NCI-H774 (cell line): ENCODE measurements around the gene EMC10.

Source experiments
- DNase-seq: peaks from one replicate; lab custom pipeline; 2025; lab: John Stamatoyannopoulos, UW

EMC10 gene

DNA sequence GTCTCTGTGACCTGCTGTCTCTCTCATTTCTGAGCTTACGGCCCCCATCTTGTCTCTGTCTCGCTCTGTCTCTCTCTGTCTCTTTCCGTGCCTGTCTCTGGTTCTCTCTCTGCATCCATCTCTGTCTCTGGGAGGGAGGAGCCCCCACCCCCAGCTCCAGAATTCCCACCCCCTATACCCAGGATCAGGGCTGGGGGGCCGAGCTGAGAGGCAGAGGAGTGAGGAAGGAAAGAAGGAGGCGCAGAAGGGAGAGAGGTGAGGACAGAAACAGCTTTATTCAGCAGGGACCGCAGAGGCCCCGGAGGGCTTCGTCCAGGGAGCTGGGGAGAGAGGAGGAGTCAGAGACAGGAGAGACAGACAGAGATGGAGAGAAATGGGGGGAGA is 20.7 kb downstream of the EMC10 start:
- no peak for DNase-seq

DNA sequence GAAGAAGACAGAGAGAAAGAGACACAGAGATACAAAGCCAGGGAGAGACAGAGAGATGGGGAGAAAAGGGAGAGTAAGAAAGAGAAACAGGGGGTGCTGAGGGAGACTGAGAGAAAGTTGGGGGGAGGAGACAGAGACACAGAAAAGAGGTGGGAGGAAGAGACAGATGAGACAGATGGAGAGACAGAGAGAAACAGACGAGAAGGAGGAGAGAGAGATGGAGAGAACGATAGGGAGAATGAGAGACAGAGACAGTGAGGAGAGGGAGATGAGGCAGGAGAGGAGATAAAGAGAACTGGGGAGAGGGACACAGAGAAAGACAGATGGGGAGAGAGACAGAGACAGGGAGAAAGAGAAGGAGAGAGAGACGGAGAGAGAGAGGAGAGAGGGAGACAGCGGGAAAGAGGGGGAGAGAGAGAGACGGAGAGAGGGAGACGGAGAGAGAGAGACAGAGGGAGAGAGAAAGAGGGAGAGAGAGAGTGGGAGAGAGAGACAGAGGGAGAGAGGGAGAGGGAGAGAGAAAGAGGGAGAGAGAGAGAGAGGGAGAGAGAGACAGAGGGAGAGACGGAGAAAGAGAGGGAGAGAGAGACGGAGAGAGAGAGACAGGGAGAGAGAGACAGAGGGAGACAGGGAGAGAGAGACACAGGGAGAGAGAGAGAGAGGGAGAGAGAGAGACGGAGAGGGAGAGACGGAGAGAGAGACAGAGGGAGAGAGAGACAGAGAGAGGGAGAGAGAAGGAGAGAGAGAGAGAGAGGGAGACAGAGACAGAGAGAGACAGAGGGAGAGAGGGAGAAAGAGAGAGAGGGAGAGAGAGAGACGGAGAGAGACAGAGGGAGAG is 22.1 kb downstream of the EMC10 start:
- DNase-seq = no peak

DNA sequence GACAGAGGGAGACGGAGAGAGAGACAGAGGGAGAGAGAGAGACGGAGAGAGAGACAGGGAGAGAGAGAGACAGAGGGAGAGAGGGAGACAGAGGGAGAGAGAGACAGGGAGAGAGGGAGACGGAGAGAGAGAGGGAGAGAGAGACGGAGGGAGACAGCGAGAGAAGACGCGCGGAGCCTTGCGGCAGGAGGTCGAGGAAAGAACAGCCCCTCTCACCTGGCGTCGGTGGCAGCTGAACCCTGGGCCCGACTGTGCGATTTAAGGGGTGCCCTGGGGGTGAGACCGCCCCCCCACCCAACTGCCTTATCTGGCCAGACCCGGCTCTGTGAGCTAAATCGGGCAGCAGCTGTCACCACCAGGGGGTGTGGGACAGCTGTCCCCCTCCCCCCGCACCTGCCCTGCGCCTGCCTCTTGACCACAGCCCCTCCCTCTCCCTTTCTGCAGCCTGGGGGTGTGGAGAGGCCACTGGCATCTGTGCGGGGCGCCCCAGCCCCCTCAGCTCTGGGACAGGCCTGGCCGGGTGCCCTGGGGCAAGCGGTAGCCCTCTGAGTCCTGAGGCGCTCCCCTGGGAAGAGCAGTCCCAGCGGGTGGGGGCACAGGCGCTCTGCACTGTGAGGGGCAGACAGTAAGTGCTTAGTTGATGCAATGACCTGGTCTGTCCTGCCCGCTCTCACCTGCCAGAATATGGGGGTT is 23.9 kb downstream of the EMC10 start:
- DNase-seq = no peak

DNA sequence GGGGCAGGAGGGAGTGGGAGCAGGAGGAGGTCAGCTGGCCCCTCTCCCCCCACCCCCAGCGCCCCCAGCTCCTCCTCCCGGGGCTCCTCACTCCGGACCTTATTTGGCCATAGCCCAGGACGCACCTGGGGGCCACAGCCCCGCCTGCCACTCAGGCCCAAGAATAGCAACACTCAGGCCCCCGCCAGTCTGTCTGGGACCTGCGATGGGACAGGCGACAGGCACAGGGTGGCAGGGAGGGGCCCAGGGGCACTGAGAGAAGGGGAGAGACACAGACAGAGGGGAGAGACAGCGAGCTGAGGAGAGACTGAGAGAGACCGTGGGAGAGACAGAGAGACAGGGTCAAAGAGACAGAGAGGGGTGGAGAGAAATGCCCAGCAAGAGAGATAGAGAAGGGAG is 24.4 kb downstream of the EMC10 start:
- DNase-seq = no peak

DNA sequence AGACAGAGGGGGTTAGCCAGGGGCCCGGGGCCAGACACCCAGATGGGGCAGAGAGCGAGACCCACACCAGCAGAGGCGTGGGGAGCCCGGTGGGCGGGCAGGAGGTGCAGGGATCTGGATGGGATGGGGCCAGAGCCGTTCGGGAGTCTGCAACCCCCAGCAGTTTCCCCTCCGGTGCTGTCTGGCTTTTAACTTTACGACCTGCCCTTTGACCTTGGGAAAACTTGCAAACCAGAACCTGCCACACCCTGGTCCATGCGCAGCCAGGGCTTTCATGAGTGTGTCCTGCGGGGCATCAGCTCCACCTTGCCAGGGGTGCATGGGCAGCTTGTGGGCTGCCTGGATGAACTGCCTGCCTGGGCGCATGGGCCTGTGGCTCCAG is 24.9 kb downstream of the EMC10 start:
- no peak for DNase-seq

DNA sequence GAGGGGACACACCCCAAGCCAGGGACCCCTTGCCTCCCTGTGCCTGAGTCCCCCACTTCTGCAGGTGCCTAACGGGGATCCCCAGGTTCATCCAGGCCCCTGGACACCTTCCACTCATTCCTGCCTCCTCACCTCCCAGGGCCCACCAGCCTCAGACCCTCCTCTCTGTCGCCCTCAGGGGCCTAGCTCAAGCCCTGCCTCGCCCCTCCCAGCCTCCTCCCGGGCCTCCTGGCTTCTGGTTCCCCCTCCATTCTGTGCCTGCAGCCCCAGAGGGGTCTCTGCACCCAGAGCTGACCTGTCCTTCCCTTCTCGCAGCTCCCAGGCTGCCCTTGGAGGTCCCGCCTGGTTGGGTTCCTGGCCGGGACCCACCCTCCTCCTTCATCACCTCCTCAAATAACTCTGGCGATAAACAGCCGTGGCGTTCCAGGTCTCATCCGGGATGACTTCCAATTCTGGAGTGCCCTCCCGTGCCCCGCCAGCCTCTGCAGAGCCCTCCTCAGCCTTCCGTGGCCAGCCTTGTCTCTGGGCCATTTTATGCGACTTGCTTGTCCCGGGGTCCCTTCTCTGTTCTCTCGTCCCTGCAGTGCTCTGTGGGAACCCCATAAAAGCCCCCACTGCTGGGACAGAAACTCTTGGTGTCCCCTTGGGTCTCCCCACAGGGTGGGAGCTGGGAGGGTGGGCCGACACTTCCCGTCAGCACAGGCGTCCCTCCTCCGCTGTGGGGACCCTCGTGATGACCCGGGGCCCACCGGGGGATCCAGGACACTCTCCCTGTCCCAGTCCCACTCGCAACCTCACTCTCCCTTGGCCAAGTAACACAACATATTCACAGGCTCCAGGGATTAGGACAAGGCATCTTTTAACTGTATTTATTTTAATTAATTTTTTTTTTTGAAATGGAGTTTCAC is 25.5 kb downstream of the EMC10 start:
- no peak for DNase-seq

DNA sequence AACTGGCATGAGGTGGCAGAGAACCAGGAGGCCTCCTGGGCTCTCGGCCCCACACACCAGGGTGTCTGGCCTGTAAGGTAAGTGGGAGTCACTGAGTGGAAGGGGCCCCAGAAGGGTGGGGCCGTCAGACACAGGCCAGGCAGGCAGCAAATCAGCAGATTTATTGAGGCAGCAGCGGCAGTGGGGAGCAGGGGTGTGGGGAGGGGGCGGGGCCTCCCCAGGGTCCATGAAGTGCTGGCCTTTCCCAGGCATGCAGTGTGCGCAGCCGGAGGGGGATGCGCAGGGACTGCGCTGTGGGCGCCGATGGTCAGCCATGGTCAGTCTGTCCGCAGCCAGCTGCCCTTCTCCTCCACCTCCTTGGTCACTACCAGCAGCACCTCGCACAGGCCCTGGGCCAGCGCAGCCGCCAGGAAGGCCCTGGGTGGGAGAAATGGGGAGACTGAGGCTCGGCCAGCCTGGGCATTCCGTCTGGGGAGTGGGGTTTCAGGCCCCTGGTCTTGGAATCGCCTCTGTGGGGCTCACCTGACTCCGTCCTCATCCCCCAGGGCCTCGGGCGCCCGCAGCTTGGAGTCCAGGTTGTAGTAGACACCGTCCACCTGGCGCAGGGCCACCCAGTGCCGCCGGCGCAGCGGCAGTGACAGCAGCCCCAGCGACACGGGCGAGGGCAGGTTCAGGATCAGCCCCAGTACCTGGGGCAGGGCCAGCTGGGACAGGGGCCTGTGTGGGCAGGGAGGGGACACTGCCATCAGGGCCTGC is 29.7 kb downstream of the EMC10 start:
- DNase-seq = no peak

DNA sequence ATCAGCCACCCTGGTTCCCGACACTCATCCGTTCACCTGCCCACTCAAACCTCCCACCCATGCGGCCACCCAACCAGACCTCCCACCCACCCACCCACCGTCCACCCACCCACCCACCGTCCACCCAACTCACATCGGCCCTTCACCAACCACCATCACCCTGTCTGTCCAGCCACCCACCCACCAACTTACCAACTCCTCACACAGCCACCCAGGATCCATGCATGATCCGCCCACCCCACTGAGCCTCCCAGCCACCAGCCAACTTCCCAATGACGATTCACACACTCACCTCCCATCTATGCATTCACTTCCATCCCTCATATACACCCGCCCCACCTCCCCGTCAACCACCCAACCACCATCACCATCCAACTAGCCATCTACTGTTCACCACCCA is 30.4 kb downstream of the EMC10 start:
- no peak for DNase-seq

DNA sequence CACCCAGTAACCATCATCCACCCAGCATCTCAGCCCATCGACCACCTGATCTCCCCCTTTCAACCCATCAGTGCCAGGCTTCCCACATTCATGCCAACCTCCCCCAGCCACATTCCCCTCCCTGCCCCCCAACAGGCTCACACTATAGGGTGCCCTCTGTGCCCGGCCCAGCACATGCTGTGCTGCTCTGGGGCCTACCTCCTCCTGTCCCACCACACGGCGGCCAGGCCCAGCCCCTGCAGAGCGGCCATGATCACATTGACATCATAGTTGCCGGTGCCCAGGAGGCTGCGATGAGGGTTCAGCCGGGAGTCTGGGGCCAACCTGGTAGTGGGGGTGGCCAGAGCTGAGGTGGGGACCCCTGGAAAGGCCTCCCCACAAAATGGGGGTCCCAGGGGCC is 31.1 kb downstream of the EMC10 start:
- DNase-seq = no peak

DNA sequence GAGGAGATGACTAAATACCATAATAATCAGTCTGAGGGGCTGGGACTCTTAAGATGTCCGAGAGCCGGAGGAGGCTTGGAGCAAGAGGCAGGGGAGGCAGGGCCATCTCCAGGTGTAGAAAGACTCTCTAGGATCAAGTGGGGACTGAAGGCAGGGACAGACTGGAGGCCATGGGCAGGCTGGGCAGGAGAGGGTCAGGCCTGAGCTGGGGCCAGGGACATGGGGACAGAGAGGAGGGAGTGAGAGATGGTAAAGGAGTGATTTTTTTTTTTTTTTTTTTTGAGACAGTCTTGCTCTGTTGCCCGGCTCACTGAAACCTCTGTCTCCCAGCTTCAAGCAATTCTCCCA is 32.5 kb downstream of the EMC10 start:
- no peak for DNase-seq

DNA sequence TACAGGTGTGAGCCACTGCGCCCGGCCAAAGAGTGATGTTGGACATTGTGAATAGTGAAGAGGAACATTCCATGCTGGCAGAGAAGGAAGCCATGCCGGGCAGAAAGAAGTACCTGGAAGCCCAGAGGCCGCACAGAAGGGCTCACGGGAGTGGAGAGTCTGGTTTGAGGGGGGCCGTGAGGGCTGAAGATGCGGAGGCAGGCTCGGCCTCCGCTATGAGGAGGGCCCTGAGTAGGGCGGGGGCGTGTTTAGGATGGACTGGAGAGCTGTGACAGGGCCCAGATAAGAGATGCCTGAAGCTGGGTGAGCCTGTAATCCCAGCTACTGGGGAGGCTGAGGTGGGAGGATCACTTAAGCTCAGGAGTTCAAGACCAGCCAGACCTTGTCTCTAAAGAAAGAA is 33.1 kb downstream of the EMC10 start:
- DNase-seq = no peak

DNA sequence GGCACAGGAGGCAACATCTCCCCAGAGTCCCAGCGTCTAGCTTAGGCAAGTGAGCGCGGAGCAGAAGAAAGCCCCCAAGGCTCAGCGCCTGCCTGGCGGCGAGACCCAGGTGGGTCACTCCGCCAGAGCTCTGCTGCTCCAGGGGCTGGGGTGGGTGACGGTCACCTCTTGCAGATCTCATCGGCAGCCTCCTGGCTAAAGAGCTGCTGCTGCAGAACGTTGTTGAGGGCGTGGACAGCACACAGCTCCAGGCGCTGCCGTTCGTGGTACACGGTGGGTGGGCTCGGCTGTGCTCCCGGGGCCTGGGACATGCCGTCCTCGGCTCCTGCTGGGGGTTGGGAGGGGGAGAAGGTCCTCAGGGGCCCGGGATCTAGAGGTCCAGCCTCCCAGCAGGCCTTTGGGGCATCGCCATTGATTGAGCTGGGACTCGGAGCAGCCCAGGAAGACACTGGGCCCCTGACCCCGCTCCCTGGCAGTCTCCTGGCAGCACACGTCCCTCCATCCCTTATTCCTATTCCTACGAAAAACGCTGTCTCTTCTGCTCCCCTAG is 33.9 kb downstream of the EMC10 start:
- no peak for DNase-seq

DNA sequence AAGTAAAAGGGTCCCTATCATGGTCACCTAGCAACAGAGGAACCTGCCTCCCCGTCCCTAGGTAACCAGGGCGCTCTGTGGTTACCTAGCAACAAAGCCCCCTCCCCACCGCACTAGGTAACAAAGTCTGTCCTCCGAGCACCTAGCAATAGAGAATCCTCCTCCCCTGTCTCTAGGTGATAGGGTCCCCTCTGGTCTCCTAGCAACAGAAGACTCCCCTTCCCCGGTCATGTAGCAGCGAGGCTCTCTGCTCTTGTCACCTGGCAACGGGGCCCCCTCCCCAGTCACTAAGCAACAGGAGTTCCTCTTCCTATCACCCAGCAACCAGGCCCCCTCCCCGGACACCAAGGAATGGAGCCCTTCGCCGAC is 34.4 kb downstream of the EMC10 start:
- no peak for DNase-seq

DNA sequence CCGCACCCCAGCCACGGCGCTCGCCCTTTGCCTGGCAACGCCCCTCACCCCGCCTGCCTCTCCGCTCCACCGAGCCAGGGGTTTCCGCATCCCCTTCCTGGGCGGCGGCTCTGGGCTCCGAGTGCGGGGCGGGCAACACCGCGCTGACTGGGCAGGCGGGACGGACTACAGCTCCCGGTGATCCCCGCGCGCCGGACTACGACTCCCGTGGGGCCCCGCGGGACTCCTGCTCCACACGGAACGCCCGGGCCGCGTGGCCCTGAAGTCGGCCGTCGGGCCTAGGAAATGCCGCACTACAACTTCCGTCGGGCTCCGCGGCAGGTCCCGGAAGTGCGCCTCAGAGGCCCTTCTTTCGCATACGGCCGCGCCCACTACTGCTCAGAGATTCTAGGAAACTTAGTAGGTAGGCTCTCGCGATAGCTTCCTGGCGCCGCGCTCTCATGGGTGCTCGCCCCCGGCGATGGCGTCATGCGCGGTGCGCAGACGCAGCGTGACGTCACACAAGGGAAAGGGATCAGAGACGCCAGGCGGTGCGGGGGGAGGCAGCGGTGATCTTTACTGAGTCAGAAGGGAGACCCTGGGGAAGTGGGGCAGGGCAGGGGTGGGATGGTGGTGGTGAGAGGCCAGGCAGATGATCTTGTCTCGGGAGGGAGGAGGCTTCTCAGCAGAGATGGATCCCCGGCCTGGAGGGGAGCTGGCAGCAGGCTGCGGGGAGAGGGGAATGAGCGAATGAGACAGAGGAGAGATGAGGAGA is 34.9 kb downstream of the EMC10 start, which contains the start of gene JOSD2:
TSS of gene JOSD2 (minus strand) at position 123 of the 754 bp plus-strand sequence. CDS start 760 bp downstream, outside the sequence.
- peak; percentile 98 for DNase-seq

DNA sequence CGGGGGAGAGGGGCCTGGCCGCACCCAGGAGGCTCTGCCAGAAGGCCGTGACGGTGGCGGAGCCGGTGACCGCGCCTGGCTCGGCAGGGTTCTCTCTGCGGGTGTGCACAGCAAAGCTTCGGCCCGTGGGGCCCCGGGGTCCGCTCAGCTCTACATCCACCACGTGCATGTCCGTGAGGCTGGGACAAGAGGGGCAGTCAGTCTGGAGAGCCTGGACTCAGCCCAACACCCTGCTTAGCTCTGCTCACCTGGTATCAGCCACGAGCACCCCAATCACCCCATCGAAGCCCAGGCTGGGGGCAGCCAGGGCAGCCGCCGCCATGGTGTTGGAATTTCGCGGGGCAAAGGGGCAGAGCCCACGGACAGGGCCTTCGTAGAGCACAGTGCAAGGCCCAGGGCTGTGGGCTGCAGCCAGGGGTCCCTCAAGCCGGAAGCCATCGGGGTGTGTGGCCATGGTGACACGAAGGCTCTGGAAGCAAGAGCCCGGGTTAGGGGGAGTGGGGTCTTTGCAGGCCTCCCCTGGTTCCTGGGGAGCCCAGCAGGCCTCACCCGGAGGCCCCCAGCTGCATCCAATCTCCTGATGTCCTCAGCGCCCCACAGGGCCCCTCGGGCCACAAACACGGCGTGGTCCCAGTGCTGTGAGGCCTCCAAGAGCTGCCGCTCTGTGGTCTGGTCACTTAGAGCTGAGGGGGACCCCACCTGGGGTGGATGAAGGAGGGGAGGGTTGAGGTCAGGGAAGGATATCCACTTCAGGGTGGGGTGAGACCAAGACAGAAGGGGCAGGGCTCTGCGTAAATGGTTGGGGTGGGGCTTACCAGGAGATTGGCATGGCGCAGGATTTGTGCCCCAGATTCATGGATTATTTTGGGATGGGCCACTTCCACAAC is 36.0 kb downstream of the EMC10 start:
- DNase-seq = no peak

DNA sequence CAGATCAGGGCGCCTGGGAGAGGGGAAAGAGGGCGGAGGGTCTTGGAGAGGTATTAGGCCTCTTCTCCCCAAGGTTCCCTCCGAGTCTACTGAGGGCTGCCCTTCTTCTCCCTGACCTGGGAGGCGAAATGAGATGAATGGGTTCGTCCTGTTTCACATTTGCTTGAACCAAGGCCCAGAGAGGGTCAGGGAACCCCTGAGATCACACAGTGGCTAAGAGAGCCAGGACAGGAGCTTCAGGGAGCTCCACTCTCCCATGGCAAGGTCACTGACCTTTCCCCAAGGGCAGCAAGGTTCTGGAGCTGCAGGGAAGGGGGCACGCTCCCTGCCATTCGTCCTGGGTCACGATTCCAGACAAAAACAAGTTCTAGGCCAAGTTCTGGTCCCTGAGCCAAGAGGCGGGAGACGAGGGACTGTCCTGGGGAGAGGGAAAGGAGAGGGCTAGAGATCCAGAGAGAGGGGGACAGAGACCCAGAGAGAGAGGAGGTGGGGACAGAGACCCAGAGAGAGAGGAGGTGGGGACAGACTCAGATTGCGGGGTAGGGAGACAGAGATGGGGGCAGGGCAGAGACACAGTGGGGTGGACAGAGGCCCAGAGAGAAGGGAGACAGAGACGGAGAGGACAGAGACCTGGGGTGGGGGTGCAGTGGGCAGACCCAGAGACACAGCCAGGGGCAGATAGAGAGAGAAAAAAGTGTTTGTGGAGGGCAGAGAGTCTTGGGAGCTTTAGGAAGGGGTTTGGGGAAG is 36.9 kb downstream of the EMC10 start:
- no peak for DNase-seq

DNA sequence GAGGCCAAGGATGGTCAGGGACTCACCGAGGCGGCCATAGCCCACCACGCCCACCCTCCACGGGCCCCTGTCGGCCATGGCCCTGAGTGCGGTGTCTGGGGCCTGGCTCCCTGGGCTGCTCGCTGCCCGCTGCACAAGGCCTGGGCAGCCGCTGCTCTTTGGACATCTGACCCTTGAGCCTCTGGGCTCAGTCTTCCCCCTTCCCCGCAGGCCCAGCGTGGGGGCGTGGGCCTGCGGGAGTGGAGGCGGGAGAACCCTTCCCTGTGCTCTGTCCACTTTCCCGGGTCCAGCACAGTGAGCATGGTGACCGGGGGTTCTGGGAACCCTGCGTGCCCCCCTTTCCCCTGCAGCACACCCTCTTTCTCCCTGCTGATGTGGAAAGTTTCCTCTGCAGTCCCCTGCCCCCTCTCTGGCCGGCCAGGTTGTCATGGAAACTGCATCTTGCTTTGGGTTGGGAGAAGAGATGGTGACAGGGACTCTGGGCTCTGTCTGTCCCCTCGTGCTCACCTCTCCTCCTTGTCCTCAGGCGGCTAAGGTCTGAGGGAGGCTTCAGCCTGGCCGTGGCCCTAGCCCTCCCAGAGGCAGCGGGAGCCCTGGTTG is 37.5 kb downstream of the EMC10 start, which contains the start of gene ASPDH:
TSS of gene ASPDH (minus strand) at position 168 of the 600 bp plus-strand sequence. CDS start at position 78, 90 bp downstream.
- no peak for DNase-seq

DNA sequence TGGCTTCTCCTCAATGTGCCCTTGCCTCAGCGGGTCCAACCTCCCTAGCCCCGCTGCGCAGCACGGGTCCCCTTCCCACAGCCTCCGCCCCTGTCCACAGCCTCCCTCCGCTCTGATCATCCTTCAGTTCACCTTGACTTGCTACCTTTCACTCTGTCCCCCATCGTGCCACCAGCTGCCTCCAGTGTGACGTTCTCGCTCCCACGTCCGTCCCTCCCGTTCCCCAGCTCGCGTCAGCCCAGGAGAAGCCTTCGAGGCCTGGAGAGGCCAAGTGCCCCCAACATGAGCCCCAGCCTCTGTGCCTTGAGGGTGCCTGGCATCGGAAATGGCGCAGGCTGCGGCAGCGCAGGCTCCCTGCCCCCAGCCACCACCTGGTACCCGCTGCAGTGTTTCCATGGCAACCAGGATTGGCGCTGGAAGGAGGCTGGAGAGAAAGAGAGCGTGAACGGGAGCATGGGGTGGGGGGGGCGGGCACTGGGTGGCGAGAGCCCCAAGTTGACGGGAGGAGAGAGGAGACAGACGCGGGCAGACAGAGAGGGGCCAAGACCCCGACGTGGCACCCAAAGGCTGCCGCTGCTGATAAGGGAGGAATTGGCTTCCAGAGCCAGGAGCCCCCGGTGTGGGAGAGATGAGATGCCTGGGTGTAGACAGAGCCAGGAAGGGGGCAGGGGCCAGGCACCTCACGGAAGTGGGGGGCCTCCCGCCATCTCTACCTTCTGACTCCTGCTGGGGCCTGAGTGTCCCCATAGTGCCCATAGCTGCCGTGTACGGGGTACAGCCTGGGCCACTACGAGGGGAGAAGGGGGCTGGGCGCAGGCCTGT is 38.2 kb downstream of the EMC10 start:
- no peak for DNase-seq
